Stimulated activated CD8-positive, alpha-beta memory T cell treated with anti-CD3 and anti-CD28 coated beads, Interleukin-4, amount 100 ng/mL, for 24 hours (primary cell): ENCODE data around the gene ARID3A.

Source experiments
- DNase-seq: peaks from one replicate; pipeline ENCODE4 v3.0.0-alpha.2; 2020; ENCODE audit warnings: low read depth

The ARID3A gene

GRCh38 chr19:990119-990571, 64.3 kb downstream of the ARID3A start:
- DNase-seq = no peak

- no peak for DNase-seq
Measured at GRCh38 chr19:990746-991145, 64.9 kb downstream of the ARID3A start.

- DNase-seq = peak; percentile 51
Measured at GRCh38 chr19:991174-991931, 65.5 kb downstream of the ARID3A start.

GRCh38 chr19:991932-992669, 66.3 kb downstream of the ARID3A start:
- DNase-seq = no peak

- no peak for DNase-seq
Measured at GRCh38 chr19:992670-993055, 66.8 kb downstream of the ARID3A start.

- no peak for DNase-seq
Measured at GRCh38 chr19:993361-993830, 67.6 kb downstream of the ARID3A start.

- DNase-seq = no peak
Measured at GRCh38 chr19:993831-994393, 68.1 kb downstream of the ARID3A start.

GRCh38 chr19:994516-994915, 68.7 kb downstream of the ARID3A start:
- no peak for DNase-seq

- no peak for DNase-seq
Measured at GRCh38 chr19:995051-995827, 69.4 kb downstream of the ARID3A start.

- peak; percentile 64 for DNase-seq
Measured at GRCh38 chr19:996051-996838, 70.4 kb downstream of the ARID3A start.

- DNase-seq = no peak
Measured at GRCh38 chr19:998064-998463, 72.2 kb downstream of the ARID3A start.

GRCh38 chr19:999379-999719, 73.5 kb downstream of the ARID3A start:
- DNase-seq = no peak

- DNase-seq = peak; percentile 55
Measured at GRCh38 chr19:1000095-1000494, 74.3 kb downstream of the ARID3A start, which contains the start of gene GRIN3B. Gene GRIN3B (plus strand): TSS chr19:1000419. CDS start chr19:1000438, 19 bp downstream.

- DNase-seq = no peak
Measured at GRCh38 chr19:1000591-1001537, 75.0 kb downstream of the ARID3A start.

GRCh38 chr19:1001538-1002166, 75.8 kb downstream of the ARID3A start:
- peak; percentile 59 for DNase-seq

- no peak for DNase-seq
Measured at GRCh38 chr19:1002600-1002999, 76.8 kb downstream of the ARID3A start.

- DNase-seq = no peak
Measured at GRCh38 chr19:1003283-1003682, 77.4 kb downstream of the ARID3A start.

- no peak for DNase-seq
Measured at GRCh38 chr19:1004204-1004802, 78.5 kb downstream of the ARID3A start.
